ACC112 (cell line): Measurements from ENCODE around the gene P4HB.
A peak's percentile ranks its signal among the peaks of the same experiment; 100 is the strongest.

Source experiments
- H2AFZ ChIP-seq: fragments of 200-600 bp; sonication (generic); one replicate; pipeline ENCODE4 v1.6.0; 2017; ENCODE audit warnings: antibody characterized with exemption, low read length; ENCODE audit not compliant: unreplicated experiment
- H3K27ac ChIP-seq: fragments of 200-600 bp; sonication (generic); 2 replicates; pipeline ENCODE4 v1.5.1; 2014; ENCODE audit warnings: low read depth, mild to moderate bottlenecking, antibody characterized with exemption, low read length, moderate library complexity
- H3K27me3 ChIP-seq: fragments of 200-600 bp; sonication (generic); 2 replicates; pipeline ENCODE4 v1.6.1; 2014; ENCODE audit warnings: mild to moderate bottlenecking, antibody characterized with exemption, low read length, moderate library complexity, mixed read lengths; ENCODE audit not compliant: insufficient read depth
- H3K36me3 ChIP-seq: fragments of 200-600 bp; sonication (generic); 2 replicates; pipeline ENCODE4 v1.6.1; 2016; ENCODE audit warnings: mild to moderate bottlenecking, antibody characterized with exemption, low read length, moderate library complexity, mixed read lengths; ENCODE audit not compliant: insufficient read depth
- H3K4me1 ChIP-seq: fragments of 200-600 bp; sonication (generic); one replicate; pipeline ENCODE4 v1.6.1; 2016; ENCODE audit warnings: low read length, mixed read lengths; ENCODE audit not compliant: insufficient read depth, unreplicated experiment, control insufficient read depth
- H3K4me3 ChIP-seq: fragments of 200-600 bp; sonication (generic); 2 replicates; pipeline ENCODE4 v1.5.1; 2014; ENCODE audit warnings: mild to moderate bottlenecking, low read depth, low read length
- H3K79me2 ChIP-seq: fragments of 200-600 bp; sonication (generic); one replicate; pipeline ENCODE4 v1.6.0; 2016; ENCODE audit warnings: low read length; ENCODE audit not compliant: control insufficient read depth, unreplicated experiment, insufficient read depth

P4HB gene

GRCh38 chr17:81903415-81903831 lies 43.1 kb upstream of the P4HB start:
- H3K4me1 ChIP-seq: peaks cover 9% of the 10 kb centered on the region
- H3K27ac ChIP-seq: no peak overlapping the region
- no peak overlapping the region for H2AFZ ChIP-seq
- H3K79me2 ChIP-seq: no peaks in the 10 kb centered on the region
- no peak overlapping the region for H3K4me3 ChIP-seq
- no peaks in the 10 kb centered on the region for H3K27me3 ChIP-seq
- peaks cover 4% of the 10 kb centered on the region; the same call in 1 of the 2 replicates for H3K36me3 ChIP-seq

GRCh38 chr17:81902653-81903414 lies 42.5 kb upstream of the P4HB start:
- H3K36me3 ChIP-seq: peaks cover 4% of the 10 kb centered on the region; the same call in 1 of the 2 replicates
- no peak overlapping the region for H3K27ac ChIP-seq

GRCh38 chr17:81902023-81902652 lies 41.8 kb upstream of the P4HB start, which contains the start of gene NPB:
TSS of gene NPB (plus strand) at chr17:81902238. CDS start at chr17:81902278, 40 bp downstream.
- Histone ChIP-seq H3K79me2 (no peaks in the 10 kb centered on the region), H2AFZ (no peak within 1 kb of the TSS), H3K27me3 (no peaks in the 10 kb centered on the region), H3K4me3 (peak within 1 kb of the TSS; percentile 63), H3K27ac (no peak within 1 kb of the TSS), H3K4me1 (peaks cover 20% of the 10 kb centered on the region), H3K36me3 (peaks cover 4% of the 10 kb centered on the region; the same call in 1 of the 2 replicates)

More at GRCh38 chr17:81902653-81903414, 42.5 kb upstream of the P4HB start:
- H3K27me3 ChIP-seq: no peaks in the 10 kb centered on the region
- peaks cover 13% of the 10 kb centered on the region for H3K4me1 ChIP-seq
- no peaks in the 10 kb centered on the region for H3K79me2 ChIP-seq
- H2AFZ ChIP-seq: no peak overlapping the region
- peak overlapping the region; percentile 63 for H3K4me3 ChIP-seq

- no peaks in the 10 kb centered on the region for H3K79me2 ChIP-seq
- no peaks in the 10 kb centered on the region for H3K27me3 ChIP-seq
- peaks cover 4% of the 10 kb centered on the region; the same call in 1 of the 2 replicates for H3K36me3 ChIP-seq
- H3K4me3 ChIP-seq: peak overlapping the region; percentile 63; the same call in 1 of the 2 replicates
- no peak overlapping the region for H2AFZ ChIP-seq
- no peak overlapping the region for H3K27ac ChIP-seq
- peaks cover 20% of the 10 kb centered on the region for H3K4me1 ChIP-seq
Measured at GRCh38 chr17:81901167-81902022, 41.1 kb upstream of the P4HB start.

GRCh38 chr17:81900181-81900820 lies 40.0 kb upstream of the P4HB start:
- Histone ChIP-seq H3K36me3 (peaks cover 7% of the 10 kb centered on the region; the same call in 1 of the 2 replicates), H3K4me3 (no peak overlapping the region)

GRCh38 chr17:81899514-81900166 lies 39.3 kb upstream of the P4HB start:
- H3K4me3 ChIP-seq: no peak overlapping the region
- no peaks in the 10 kb centered on the region for H3K79me2 ChIP-seq
- H3K36me3 ChIP-seq: peaks cover 10% of the 10 kb centered on the region; the same call in 1 of the 2 replicates
- peaks cover 20% of the 10 kb centered on the region for H3K4me1 ChIP-seq
- no peak overlapping the region for H2AFZ ChIP-seq
- H3K27me3 ChIP-seq: no peaks in the 10 kb centered on the region
- H3K27ac ChIP-seq: peak overlapping the region; percentile 91

More at GRCh38 chr17:81900181-81900820, 40.0 kb upstream of the P4HB start:
- Histone ChIP-seq H3K27ac (no peak overlapping the region), H3K4me1 (peaks cover 20% of the 10 kb centered on the region), H3K27me3 (no peaks in the 10 kb centered on the region), H3K79me2 (no peaks in the 10 kb centered on the region), H2AFZ (no peak overlapping the region)

GRCh38 chr17:81898885-81899284 lies 38.5 kb upstream of the P4HB start:
- H3K4me3 ChIP-seq: peak overlapping the region; percentile 34; the same call in 1 of the 2 replicates
- H3K79me2 ChIP-seq: peaks cover 4% of the 10 kb centered on the region
- H3K27me3 ChIP-seq: no peaks in the 10 kb centered on the region
- H2AFZ ChIP-seq: no peak overlapping the region
- peaks cover 13% of the 10 kb centered on the region; the same call in 1 of the 2 replicates for H3K36me3 ChIP-seq
- H3K27ac ChIP-seq: peak overlapping the region; percentile 91
- H3K4me1 ChIP-seq: peaks cover 20% of the 10 kb centered on the region

GRCh38 chr17:81898029-81898866 lies 37.9 kb upstream of the P4HB start:
- no peak overlapping the region for H2AFZ ChIP-seq
- H3K79me2 ChIP-seq: peaks cover 4% of the 10 kb centered on the region
- no peaks in the 10 kb centered on the region for H3K27me3 ChIP-seq
- peak overlapping the region; percentile 91 for H3K27ac ChIP-seq
- peaks cover 20% of the 10 kb centered on the region for H3K4me1 ChIP-seq
- H3K4me3 ChIP-seq: peak overlapping the region; percentile 34; the same call in 1 of the 2 replicates
- peaks cover 13% of the 10 kb centered on the region; the same call in 1 of the 2 replicates for H3K36me3 ChIP-seq

GRCh38 chr17:81895400-81895799 lies 35.1 kb upstream of the P4HB start:
- H3K4me1 ChIP-seq: peaks cover 26% of the 10 kb centered on the region
- no peak overlapping the region for H2AFZ ChIP-seq
- H3K27me3 ChIP-seq: no peaks in the 10 kb centered on the region
- peaks cover 22% of the 10 kb centered on the region for H3K79me2 ChIP-seq
- H3K4me3 ChIP-seq: no peak overlapping the region
- no peak overlapping the region for H3K27ac ChIP-seq
- H3K36me3 ChIP-seq: peaks cover 9% of the 10 kb centered on the region; the same call in 1 of the 2 replicates
